IMR-90 (cell line): ENCODE measurements around the gene ANGPT4. TPM values are rescaled to one million over a fixed set of nuclear protein-coding genes. Genes with fewer than 3 reads are reported as not detected.

Source experiments
- ATAC-seq: fragments of 200-7000 bp; cut with Tn5 transposase; 2 replicates; pipeline ENCODE4 v1.9.1; 2020; ENCODE audit warnings: low read depth, mild to moderate bottlenecking, moderate library complexity
- BruUV-seq: library from RNA; stranded (reverse); fragments of 400-500 nt; replicated peaks from 2 replicates; lab custom pipeline; 2021; lab: Mats Ljungman, UMichigan
- CTCF ChIA-PET: fragments of 300-600 bp; formaldehyde crosslinking; extraction: SDS; loops from one replicate; lab custom pipeline; 2021; ENCODE audit warnings: antibody characterized with exemption; lab: Yijun Ruan, JAX
- POLR2A ChIA-PET: fragments of 300-600 bp; sonication (Branson Sonifier 250); formaldehyde crosslinking; loops from one replicate; lab custom pipeline; 2022; ENCODE audit warnings: antibody characterized with exemption; ENCODE audit not compliant: unreplicated experiment; lab: Charles Lee
- DNase-seq: peaks from one replicate; pipeline ENCODE4 v3.0.0; 2013
- H2AFZ ChIP-seq: replicated peaks from 2 replicates; pipeline ENCODE3; 2013; ENCODE audit warnings: low read length, mild to moderate bottlenecking; ENCODE audit not compliant: poor library complexity
- H2AK5ac ChIP-seq: 2 replicates; pipeline ENCODE4 v1.6.1; 2013; ENCODE audit warnings: low read depth, low read length, inconsistent platforms
- H2AK9ac ChIP-seq: replicated peaks from 2 replicates; pipeline ENCODE3; 2013; ENCODE audit warnings: mild to moderate bottlenecking, low read depth, low read length, moderate library complexity; ENCODE audit not compliant: poor library complexity
- H2BK120ac ChIP-seq: 2 replicates; pipeline ENCODE4 v1.6.1; 2013; ENCODE audit warnings: low read depth, low read length, inconsistent platforms
- H2BK15ac ChIP-seq: 3 replicates; pipeline ENCODE4 v1.6.1; 2013; ENCODE audit warnings: low read depth, low read length, inconsistent platforms
- H2BK20ac ChIP-seq: 2 replicates; pipeline ENCODE4 v1.6.1; 2013; ENCODE audit warnings: low read depth, mild to moderate bottlenecking, inconsistent platforms, low read length, moderate library complexity
- H2BK5ac ChIP-seq: 2 replicates; pipeline ENCODE4 v1.6.1; 2013; ENCODE audit warnings: mild to moderate bottlenecking, low read depth, low read length, inconsistent platforms; ENCODE audit not compliant: poor library complexity, severe bottlenecking
- H3K14ac ChIP-seq: replicated peaks from 2 replicates; pipeline ENCODE4 v1.6.1; 2013; ENCODE audit warnings: low read depth, low read length, inconsistent platforms
- H3K18ac ChIP-seq: 2 replicates; pipeline ENCODE4 v1.6.1; 2013; ENCODE audit warnings: low read depth, low read length, control low read depth
- H3K23ac ChIP-seq: 2 replicates; pipeline ENCODE4 v1.6.1; 2013; ENCODE audit warnings: low read depth, low read length, inconsistent platforms
- H3K27ac ChIP-seq: 2 replicates; pipeline ENCODE4 v1.5.1; 2013; ENCODE audit warnings: mild to moderate bottlenecking, control low read depth, low read length; ENCODE audit not compliant: insufficient read depth
- H3K27me3 ChIP-seq: 2 replicates; pipeline ENCODE4 v1.6.1; 2013; ENCODE audit warnings: low read length; ENCODE audit not compliant: control insufficient read depth, insufficient read depth
- H3K36me3 ChIP-seq: 2 replicates; pipeline ENCODE4 v1.6.1; 2013; ENCODE audit warnings: low read length, mixed read lengths; ENCODE audit not compliant: control insufficient read depth, insufficient read depth
- H3K4ac ChIP-seq: 2 replicates; pipeline ENCODE4 v1.6.1; 2013; ENCODE audit warnings: low read depth, low read length, inconsistent platforms
- H3K4me1 ChIP-seq: 2 replicates; pipeline ENCODE4 v1.6.1; 2013; ENCODE audit warnings: low read length, mixed read lengths; ENCODE audit not compliant: control insufficient read depth, insufficient read depth
- H3K4me2 ChIP-seq: 2 replicates; pipeline ENCODE4 v1.6.1; 2013; ENCODE audit warnings: low read depth, mild to moderate bottlenecking, control low read depth, low read length, moderate library complexity
- H3K4me3 ChIP-seq: 2 replicates; pipeline ENCODE4 v1.5.1; 2013; ENCODE audit warnings: low read depth, mild to moderate bottlenecking, control low read depth, low read length, moderate library complexity; ENCODE audit not compliant: insufficient read depth
- H3K56ac ChIP-seq: 2 replicates; pipeline ENCODE4 v1.6.1; 2013; ENCODE audit warnings: low read length, inconsistent platforms; ENCODE audit not compliant: insufficient read depth; ENCODE audit errors: extremely low read depth
- H3K79me1 ChIP-seq, 2 experiments: 2 replicates each; pipeline ENCODE4 v1.6.1; 2013; ENCODE audit warnings: low read length in 2 of 2, inconsistent platforms in 1 of 2, low read depth in 1 of 2
- H3K9ac ChIP-seq: 2 replicates; pipeline ENCODE4 v1.6.1; 2013; ENCODE audit warnings: low read depth, low read length, control low read depth
- H3K9me1 ChIP-seq: 2 replicates; pipeline ENCODE4 v1.6.1; 2013; ENCODE audit warnings: low read length, inconsistent platforms; ENCODE audit not compliant: insufficient read depth
- H3K9me3 ChIP-seq: 2 replicates; pipeline ENCODE4 v1.6.1; 2013; ENCODE audit warnings: low read length; ENCODE audit not compliant: control insufficient read depth, insufficient read depth
- H4K20me1 ChIP-seq: 2 replicates; pipeline ENCODE4 v1.6.1; 2013; ENCODE audit warnings: low read length, inconsistent platforms; ENCODE audit not compliant: insufficient read depth
- H4K5ac ChIP-seq: 2 replicates; pipeline ENCODE4 v1.6.1; 2013; ENCODE audit warnings: mild to moderate bottlenecking, low read depth, low read length, control low read depth
- H4K8ac ChIP-seq, 2 experiments: 2 replicates each; pipeline ENCODE4 v1.6.1; 2013; ENCODE audit warnings: low read depth in 2 of 2, low read length in 2 of 2, control low read depth in 1 of 2, inconsistent platforms in 1 of 2
- H4K91ac ChIP-seq: 2 replicates; pipeline ENCODE4 v1.6.1; 2013; ENCODE audit warnings: low read depth, low read length, inconsistent platforms; ENCODE audit not compliant: insufficient read depth
- BHLHE40 ChIP-seq: fragments of 150-350 bp; IDR thresholded peaks from 2 replicates; pipeline ENCODE4 v1.6.1; 2016; ENCODE audit warnings: mild to moderate bottlenecking, low read depth, low read length
- ELK1 ChIP-seq: fragments of 150-350 bp; IDR thresholded peaks from 2 replicates; pipeline ENCODE4 v1.6.1; 2016; ENCODE audit warnings: low read depth, mild to moderate bottlenecking, low read length, moderate library complexity, borderline replicate concordance
- MAZ ChIP-seq: IDR thresholded peaks from 2 replicates; pipeline ENCODE4 v1.6.1; 2012; ENCODE audit warnings: low read depth, mild to moderate bottlenecking, low read length, improper control_type of control experiment, moderate library complexity, borderline replicate concordance
- MXI1 ChIP-seq: IDR thresholded peaks from 2 replicates; pipeline ENCODE4 v1.6.1; 2012; ENCODE audit warnings: low read depth, mild to moderate bottlenecking, low read length, moderate library complexity, borderline replicate concordance
- RAD21 ChIP-seq: IDR thresholded peaks from 2 replicates; pipeline ENCODE4 v1.6.1; 2012; ENCODE audit warnings: low read length, improper control_type of control experiment
- RFX5 ChIP-seq: IDR thresholded peaks from 2 replicates; pipeline ENCODE4 v1.8.0; 2012; ENCODE audit warnings: low read depth, mild to moderate bottlenecking, low read length, moderate library complexity
- USF2 ChIP-seq: fragments of 150-350 bp; IDR thresholded peaks from 2 replicates; pipeline ENCODE4 v1.6.1; 2017; ENCODE audit warnings: mild to moderate bottlenecking, antibody characterized with exemption, low read length, low read depth
- WGBS, 2 experiments: methylation state at CpG; one replicate each; pipeline versions ENCODE4 v1.1.5 to v1.1.7; 2013; ENCODE audit warnings: missing lambda C conversion rate in 2 of 2; ENCODE audit not compliant: insufficient read length in 1 of 2; ENCODE audit errors: extremely low coverage in 2 of 2; 5-methylcytosine and 5-hydroxymethylcytosine counted together
- dilution Hi-C: fragments of 300-500 bp; cut with HindIII; formaldehyde crosslinking; loops from one replicate; pipeline ENCODE4 v1.14.3; 2018; ENCODE audit warnings: low sequenced_read_pairs; ENCODE audit not compliant: unreplicated experiment
- in situ Hi-C: fragments of 300-500 bp; cut with MboI; formaldehyde crosslinking; loops from 3 replicates; pipeline ENCODE4 v1.14.3; 2019; ENCODE audit warnings: low sequenced_read_pairs, inconsistent platforms, mixed read lengths
- intact Hi-C: fragments of 100-400 bp; cut with micrococcal nuclease; formaldehyde crosslinking; loops from 2 replicates; pipeline ENCODE4 v1.10.0; 2022
- polyA plus RNA-seq, 3 experiments: library from polyadenylated mRNA; depleted of rRNA; stranded (reverse); fragments of >200 nt; gene quantifications; 2 replicates each; pipeline ENCODE4 v1.2.3, GENCODE V29; 2012; ENCODE audit warnings: low replicate concordance in 1 of 3
- total RNA-seq: library from RNA; depleted of rRNA; stranded (reverse); fragments of >200 nt; gene quantifications from 2 replicates; pipeline ENCODE4 v1.2.3, GENCODE V29; 2012

The ANGPT4 gene
- total and polyA plus RNA-seq, 2 of the 4 experiments (the other 2 are of a cell fraction) = not detected

GRCh38 chr20:833450-834150, 82.5 kb downstream of the ANGPT4 start, which contains the start of gene FAM110A:
Gene FAM110A, plus strand, starts transcription at chr20:833715. Its CDS starts 11,090 bp downstream, at chr20:844805.
- ATAC-seq (peak; percentile 97), DNase-seq (peak; percentile 91)
- CTCF ChIA-PET = interaction anchor here (1.0 to 1.7 kb wide), 3 partner anchors 24 to 124 kb away, joined by 3 to 4 read pairs (median 3); no protein-coding TSS in a partner anchor
- Histone ChIP-seq H3K27me3 (no peaks in the 10 kb centered on the region), H2AFZ (peak within 1 kb of the TSS; percentile 92), H2BK15ac (no peak within 1 kb of the TSS), H3K9ac (peak within 1 kb of the TSS; percentile 78), H3K9me1 (peaks cover 11% of the 10 kb centered on the region; the same call in 1 of the 2 replicates), H2BK120ac (peak within 1 kb of the TSS; percentile 92), H4K8ac (peak within 1 kb of the TSS; percentile 72 to 88), H3K4me2 (peak within 1 kb of the TSS; percentile 89), H4K91ac (peak within 1 kb of the TSS; percentile 67; the same call in 1 of the 2 replicates), H2BK5ac (peak within 1 kb of the TSS; percentile 87), H3K14ac (peak within 1 kb of the TSS; percentile 39), H3K79me1 (peaks cover 19 to 36% of the 10 kb centered on the region in 2 experiments), H3K4me3 (peak within 1 kb of the TSS; percentile 67), H3K18ac (peak within 1 kb of the TSS; percentile 56), H2AK5ac (no peak within 1 kb of the TSS), H2AK9ac (peak within 1 kb of the TSS; percentile 81), H3K27ac (peak within 1 kb of the TSS; percentile 85), H4K5ac (peak within 1 kb of the TSS; percentile 23), H3K9me3 (no peaks in the 10 kb centered on the region), H3K36me3 (no peaks in the 10 kb centered on the region), H3K56ac (peak within 1 kb of the TSS; percentile 60), H4K20me1 (no peaks in the 10 kb centered on the region), H3K23ac (peak within 1 kb of the TSS; percentile 80; the same call in 1 of the 2 replicates), H3K4ac (peak within 1 kb of the TSS; percentile 70), H2BK20ac (no peak within 1 kb of the TSS), H3K4me1 (peaks cover 10% of the 10 kb centered on the region; the same call in 1 of the 2 replicates)
- intact Hi-C loops = loop anchor here (1.0 to 5.0 kb wide), 2 partner anchors 77 to 124 kb away; no protein-coding TSS in a partner anchor
- POLR2A ChIA-PET = no interaction called here
- WGBS, 2 experiments = 0% methylated on average over 19 of the region's 64 CpGs; no CpG with 5 or more reads in 1 of the 2 experiments
- dilution Hi-C loops = no loop called here
- BruUV-seq = TSS peak; percentile 37
- TF ChIP-seq MXI1 (peak; percentile 65; the same call in 1 of the 2 replicates), USF2 (no peak), MAZ (peak; percentile 96), RFX5 (no peak), RAD21 (no peak), ELK1 (no peak), BHLHE40 (peak; percentile 94)
- in situ Hi-C loops = no loop called here
